ENCODE measurements around the gene LTBP1.

DNA sequence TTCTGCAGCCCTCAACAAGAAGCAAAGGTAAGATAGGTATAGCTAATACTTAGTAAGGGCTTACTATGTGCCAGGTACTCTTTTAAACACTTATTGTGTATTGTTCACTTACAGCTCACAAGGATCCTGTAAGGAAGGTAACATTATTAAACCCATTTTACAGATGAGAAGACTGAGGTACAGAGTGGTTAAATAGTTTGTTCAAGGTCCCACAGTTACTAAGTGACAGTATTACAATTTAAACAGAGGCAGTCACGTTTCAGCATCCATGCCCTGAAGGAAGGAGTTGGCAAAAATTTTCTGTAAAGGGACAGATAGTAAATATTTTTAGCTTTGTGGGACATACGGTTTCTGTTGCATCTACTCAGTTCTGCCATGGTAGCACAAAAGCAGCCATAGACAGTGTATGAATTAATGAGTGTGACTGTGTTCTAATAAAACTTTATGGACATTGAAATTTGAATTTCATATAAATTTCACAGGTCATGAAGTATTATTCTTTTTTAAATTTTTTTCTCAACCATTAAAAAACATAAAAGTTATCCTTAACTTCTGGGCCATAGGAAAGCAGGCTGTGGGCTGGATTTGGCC, 75.7 kb downstream of the LTBP1 start:
- no peak for TF ChIP-seq TAF1 (IDR thresholded peaks at IDR 0.05; ENCODE audit: borderline replicate concordance, low read depth, low read length)
- TF ChIP-seq JUNB (IDR thresholded peaks at IDR 0.05) = no peak
- TF ChIP-seq CTCF (IDR thresholded peaks at IDR 0.05 in 2 of 3, conservative IDR thresholded peaks at IDR 0.05 in 1 of 3; ENCODE audit: control insufficient read depth in 2 of 3, extremely low read depth in 1 of 3, insufficient read depth in 1 of 3, low read depth in 3 of 3, low read length in 3 of 3) = no peak
- TF ChIP-seq POLR2A (IDR thresholded peaks at IDR 0.05; ENCODE audit: low read depth, low read length) = no peak

Data from GM12878 (cell line).